HG02763 (cell line): ENCODE data around the gene CYP17A1.
"Not testable (repeated sequence)": the region's sequence is repeated elsewhere in the genome, so short reads cannot be mapped to it uniquely, and the experiment has no call there.

Experiments used
- ATAC-seq: cut with Tn5 transposase; IDR thresholded peaks from one replicate; pipeline ENCODE4 v1.9.1; 2021; ENCODE audit warnings: mild to moderate bottlenecking, moderate library complexity; ENCODE audit not compliant: unreplicated experiment

CYP17A1 gene

GRCh38 chr10:102837230-102837721 is at the start of gene CYP17A1:
Gene CYP17A1 (minus strand): TSS chr10:102837413. CDS start chr10:102837361, 52 bp downstream.
- no peak for ATAC-seq

- no peak for ATAC-seq
Measured at GRCh38 chr10:102880256-102880655, 43.0 kb upstream of the CYP17A1 start.

GRCh38 chr10:102878629-102879028 is 41.4 kb upstream of the CYP17A1 start:
- no peak for ATAC-seq

- no peak for ATAC-seq
Measured at GRCh38 chr10:102876747-102877153, 39.5 kb upstream of the CYP17A1 start.

GRCh38 chr10:102872163-102872562 is 35.0 kb upstream of the CYP17A1 start:
- ATAC-seq, result no peak

GRCh38 chr10:102870221-102870620 is 33.0 kb upstream of the CYP17A1 start:
- ATAC-seq, result no peak

GRCh38 chr10:102869258-102870198 is 32.3 kb upstream of the CYP17A1 start, which contains the start of gene AS3MT:
Gene AS3MT (plus strand): TSS chr10:102869470. CDS start chr10:102869593, 123 bp downstream.
- ATAC-seq, result no peak

- ATAC-seq, result no peak
Measured at GRCh38 chr10:102868911-102869257, 31.7 kb upstream of the CYP17A1 start.

- ATAC-seq, result no peak
Measured at GRCh38 chr10:102865620-102866019, 28.4 kb upstream of the CYP17A1 start.

GRCh38 chr10:102863660-102864059 is 26.4 kb upstream of the CYP17A1 start:
- no peak for ATAC-seq

GRCh38 chr10:102859911-102860310 is 22.7 kb upstream of the CYP17A1 start:
- ATAC-seq, result no peak

- no peak for ATAC-seq
Measured at GRCh38 chr10:102856758-102857424, 19.7 kb upstream of the CYP17A1 start.

GRCh38 chr10:102855731-102856436 is 18.7 kb upstream of the CYP17A1 start:
- ATAC-seq, result not testable (repeated sequence)

- ATAC-seq, result not testable (repeated sequence)
Measured at GRCh38 chr10:102853237-102853636, 16.0 kb upstream of the CYP17A1 start.

- ATAC-seq, result no peak
Measured at GRCh38 chr10:102850025-102850518, 12.9 kb upstream of the CYP17A1 start.

- ATAC-seq, result no peak
Measured at GRCh38 chr10:102845352-102845902, 8.2 kb upstream of the CYP17A1 start.

- not testable (repeated sequence) for ATAC-seq
Measured at GRCh38 chr10:102844190-102844776, 7.1 kb upstream of the CYP17A1 start.

GRCh38 chr10:102843139-102843538 is 5.9 kb upstream of the CYP17A1 start:
- not testable (repeated sequence) for ATAC-seq

- no peak for ATAC-seq
Measured at GRCh38 chr10:102841827-102842345, 4.7 kb upstream of the CYP17A1 start.
